ENCODE measurements around the gene NAA16.

NAA16 gene

DNA sequence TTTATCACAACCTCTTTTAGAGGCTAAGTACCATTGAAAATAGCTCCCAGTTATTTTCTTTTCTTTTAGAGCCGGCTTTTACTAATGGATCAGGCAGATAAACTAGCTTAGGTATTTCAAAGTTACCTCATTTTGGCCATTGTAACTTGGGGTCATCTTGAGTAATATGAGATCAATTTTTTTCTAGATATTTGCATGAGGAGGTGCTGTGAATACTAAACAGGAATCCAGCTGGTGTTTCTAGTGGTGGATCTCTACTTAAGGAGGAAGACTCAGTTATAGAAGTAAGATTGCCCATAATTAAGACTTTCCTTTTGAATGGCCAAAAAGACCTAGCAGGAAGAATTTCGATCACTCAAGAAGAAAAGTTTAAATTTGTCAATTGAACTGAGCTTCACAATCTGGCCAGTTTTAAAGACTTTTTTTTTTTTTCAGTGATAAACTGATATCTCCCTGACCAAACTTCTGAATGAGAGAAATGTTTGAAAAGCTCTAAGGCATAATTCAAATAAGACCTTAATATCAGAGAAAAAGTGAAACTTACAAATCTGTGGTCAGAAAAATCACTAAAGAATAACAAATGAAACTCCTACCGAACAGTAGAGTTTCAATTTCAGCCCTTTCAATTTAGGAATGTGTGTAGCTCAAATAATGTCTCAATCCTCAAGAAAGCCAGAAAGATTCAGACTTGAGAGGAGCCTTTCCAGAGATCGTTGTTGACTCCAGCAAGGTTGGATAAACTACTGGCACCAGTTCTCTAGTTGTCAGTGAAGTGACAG is 11.6 kb upstream of the NAA16 start:
- Histone ChIP-seq H3K4me3 (no peak overlapping the region), H3K4me2 (no peak overlapping the region), H3K27ac (no peak overlapping the region), H3K4me1 (no peaks in the 10 kb centered on the region), H3K9ac (no peak overlapping the region), H3K36me3 (no peaks in the 10 kb centered on the region), H3K27me3 (no peaks in the 10 kb centered on the region), H3K9me3 (no peaks in the 10 kb centered on the region), H4K20me1 (no peaks in the 10 kb centered on the region)
- TF ChIP-seq Cebpa-rat (IDR thresholded peaks at IDR 0.05): no peak

GRCh38 chr13:41302743-41303142 is 8.3 kb upstream of the NAA16 start:
- no peak overlapping the region for H3K9ac ChIP-seq
- no peaks in the 10 kb centered on the region for H3K27me3 ChIP-seq
- H3K27ac ChIP-seq: no peak overlapping the region
- no peaks in the 10 kb centered on the region for H4K20me1 ChIP-seq
- H3K4me1 ChIP-seq: no peaks in the 10 kb centered on the region
- no peak overlapping the region for H3K4me2 ChIP-seq
- no peaks in the 10 kb centered on the region for H3K9me3 ChIP-seq
- H3K36me3 ChIP-seq: no peaks in the 10 kb centered on the region
- no peak for TF ChIP-seq Cebpa-rat (IDR thresholded peaks at IDR 0.05)
- no peak overlapping the region for H3K4me3 ChIP-seq

DNA sequence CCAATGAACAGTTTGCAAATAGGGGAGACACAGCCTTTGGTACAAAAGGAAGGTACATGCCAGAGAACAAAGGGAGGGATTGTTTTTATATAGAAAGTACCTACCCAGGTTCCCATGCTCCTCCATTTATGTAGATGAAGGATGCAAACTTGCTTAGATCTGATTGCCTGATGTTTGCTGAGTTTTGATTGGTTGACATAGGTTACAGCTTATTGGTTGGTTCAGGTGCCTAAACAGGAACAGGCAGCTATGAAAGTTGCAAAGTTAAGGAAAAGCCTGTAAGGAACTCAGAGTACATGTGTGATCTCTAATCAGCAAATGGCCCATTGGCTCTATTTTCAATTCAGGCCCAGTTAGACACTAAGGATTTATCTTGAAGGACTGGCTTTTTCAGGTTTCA is 6.5 kb upstream of the NAA16 start:
- no peak overlapping the region for H3K4me2 ChIP-seq
- H3K9me3 ChIP-seq: no peaks in the 10 kb centered on the region
- no peak overlapping the region for H3K4me3 ChIP-seq
- H4K20me1 ChIP-seq: no peaks in the 10 kb centered on the region
- no peak overlapping the region for H3K27ac ChIP-seq
- H3K36me3 ChIP-seq: no peaks in the 10 kb centered on the region
- TF ChIP-seq Cebpa-rat (IDR thresholded peaks at IDR 0.05): no peak
- no peak overlapping the region for H3K9ac ChIP-seq
- H3K4me1 ChIP-seq: no peaks in the 10 kb centered on the region
- H3K27me3 ChIP-seq: no peaks in the 10 kb centered on the region

DNA sequence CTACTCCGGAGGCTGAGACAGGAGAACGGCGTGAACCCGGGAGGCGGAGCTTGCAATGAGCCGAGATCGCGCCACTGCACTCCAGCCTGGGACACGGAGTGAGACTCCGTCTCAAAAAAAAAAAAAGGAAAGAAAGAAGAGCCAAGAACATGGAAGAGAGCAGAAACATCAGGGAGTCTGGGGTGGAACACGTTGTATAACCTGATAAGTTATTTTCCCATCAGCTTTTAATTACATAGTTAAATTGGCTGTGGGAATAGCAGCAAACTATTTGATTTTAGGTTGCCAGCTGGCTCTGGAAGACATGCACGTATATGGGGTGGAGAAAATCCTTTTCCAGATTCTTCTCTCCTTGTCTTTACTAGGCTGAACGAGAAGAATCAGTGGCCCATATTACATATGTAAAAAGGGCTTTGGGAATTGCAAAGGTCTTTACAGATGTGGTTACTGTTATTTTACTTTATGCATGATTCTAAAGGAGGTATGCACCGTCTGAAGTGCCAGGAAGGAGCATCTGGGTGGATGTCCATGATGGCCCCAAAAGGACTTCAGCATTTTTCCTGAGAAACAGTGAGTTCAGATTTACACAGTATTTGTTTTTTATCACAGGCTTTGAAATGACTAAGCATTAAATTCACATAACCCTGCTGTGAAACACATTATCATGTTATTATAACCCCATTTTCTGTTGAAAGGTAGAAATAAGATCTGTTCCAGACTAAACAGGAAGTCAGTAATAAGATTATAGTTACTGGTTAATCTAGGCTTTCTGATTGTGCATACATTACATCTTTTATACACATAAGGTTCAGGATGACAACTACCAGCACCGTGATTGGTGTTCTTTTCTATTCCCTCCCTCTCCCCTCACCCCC is 4.6 kb upstream of the NAA16 start:
- H3K36me3 ChIP-seq: no peaks in the 10 kb centered on the region
- no peak overlapping the region for H3K9ac ChIP-seq
- no peak overlapping the region for H3K4me2 ChIP-seq
- peaks cover 7% of the 10 kb centered on the region; the same call in 1 of the 2 replicates for H3K4me1 ChIP-seq
- no peak overlapping the region for H3K27ac ChIP-seq
- peaks cover 3% of the 10 kb centered on the region; the same call in 1 of the 2 replicates for H4K20me1 ChIP-seq
- no peaks in the 10 kb centered on the region for H3K27me3 ChIP-seq
- H3K9me3 ChIP-seq: no peaks in the 10 kb centered on the region
- no peak overlapping the region for H3K4me3 ChIP-seq
- no peak for TF ChIP-seq Cebpa-rat (IDR thresholded peaks at IDR 0.05)

DNA sequence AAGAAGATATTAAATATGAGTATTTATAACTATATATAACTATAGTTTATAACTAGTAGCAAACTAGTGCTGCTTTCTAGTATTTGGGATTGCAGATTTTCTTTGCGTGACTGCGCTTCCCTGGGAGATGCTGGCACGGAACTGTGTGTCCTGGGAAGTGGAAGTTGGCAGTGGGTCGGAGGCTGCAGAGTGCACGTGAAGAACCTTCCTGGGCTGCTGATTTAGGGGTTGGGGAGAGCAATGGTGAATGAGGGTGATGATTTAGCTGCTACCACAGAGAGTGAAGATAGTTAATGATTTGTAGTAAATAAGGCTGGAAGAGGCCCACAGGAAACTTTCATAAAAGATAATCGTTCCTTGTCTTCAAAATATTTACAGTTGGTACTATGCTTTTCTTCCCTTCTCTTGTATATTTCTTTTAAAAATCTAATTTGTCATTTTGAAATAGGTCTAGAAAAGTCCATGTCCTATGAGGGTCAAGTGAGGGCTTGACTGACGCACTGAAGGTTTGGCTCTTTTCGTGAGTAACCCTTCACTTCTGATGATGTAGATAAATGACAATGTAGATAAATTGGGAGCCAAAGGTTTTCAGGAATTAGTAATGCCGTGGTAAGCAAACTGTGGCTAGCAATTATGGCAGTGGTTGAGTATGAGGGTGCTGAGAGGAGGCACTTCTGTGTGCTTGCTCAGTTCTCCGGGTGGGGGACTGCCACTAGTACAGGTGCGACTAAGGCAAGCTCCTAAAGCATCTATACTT is 3.0 kb upstream of the NAA16 start:
- H3K4me3 ChIP-seq: no peak overlapping the region
- no peaks in the 10 kb centered on the region for H3K27me3 ChIP-seq
- no peak overlapping the region for H3K9ac ChIP-seq
- H3K4me2 ChIP-seq: no peak overlapping the region
- H3K9me3 ChIP-seq: no peaks in the 10 kb centered on the region
- no peaks in the 10 kb centered on the region for H3K36me3 ChIP-seq
- no peak overlapping the region for H3K27ac ChIP-seq
- peaks cover 19% of the 10 kb centered on the region for H4K20me1 ChIP-seq
- H3K4me1 ChIP-seq: peaks cover 15% of the 10 kb centered on the region
- no peak for TF ChIP-seq Cebpa-rat (IDR thresholded peaks at IDR 0.05)

DNA sequence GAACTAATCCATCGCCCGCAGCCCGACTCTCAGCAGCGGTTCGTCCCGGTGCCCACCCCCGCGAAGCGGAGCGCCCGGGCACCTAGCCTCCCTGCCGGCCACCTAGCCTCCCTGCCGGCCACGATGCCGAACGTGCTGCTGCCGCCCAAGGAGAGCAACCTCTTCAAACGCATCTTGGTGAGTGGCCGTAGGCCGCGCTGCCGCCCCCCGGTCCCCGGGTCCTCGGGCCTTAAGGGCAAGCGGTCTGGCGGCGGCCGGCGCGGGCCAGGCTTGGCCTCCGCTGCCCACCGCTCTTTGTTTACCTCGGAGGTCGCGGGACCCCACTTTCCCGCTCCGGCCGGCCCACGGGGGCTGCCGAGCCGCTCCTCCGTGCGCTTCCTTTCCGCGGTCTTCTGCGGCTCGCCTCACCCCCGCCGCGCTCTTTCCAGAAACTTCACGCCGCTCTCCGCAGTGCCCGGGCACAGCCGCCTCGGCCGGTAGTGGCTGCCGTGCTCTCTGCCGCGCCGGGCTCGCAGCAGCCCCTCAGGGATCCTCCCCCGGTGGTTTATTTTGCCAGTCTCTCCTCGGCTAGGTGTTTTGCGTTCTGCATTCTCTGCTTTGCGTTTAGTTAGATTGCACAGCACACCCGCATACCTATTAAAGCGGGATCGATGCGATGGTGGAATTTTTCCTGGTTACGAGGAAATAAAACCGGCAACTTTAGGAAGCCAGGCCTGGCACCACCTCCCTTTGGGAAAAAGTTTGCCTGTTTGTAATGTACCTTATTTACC is 524 bp downstream of the NAA16 start:
- H3K27ac ChIP-seq: peak overlapping the region; percentile 89

DNA sequence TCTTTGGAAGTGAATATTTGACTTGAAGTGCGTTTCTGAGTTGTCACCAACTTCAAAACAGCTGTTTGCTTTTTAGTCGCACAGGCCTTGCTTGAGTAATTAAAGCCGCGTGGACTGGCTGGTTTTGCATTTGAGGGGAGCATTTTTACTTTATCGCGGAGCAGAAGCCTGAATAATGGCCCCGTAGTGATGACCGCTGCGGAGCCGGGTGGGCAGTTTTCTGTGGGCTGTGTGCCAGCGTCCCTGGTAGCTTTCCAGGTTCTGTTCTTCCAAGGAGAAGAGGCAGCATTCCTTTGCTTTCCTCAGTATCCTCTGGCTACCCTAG is 1.1 kb downstream of the NAA16 start:
- Histone ChIP-seq H3K4me1 (peaks cover 41% of the 10 kb centered on the region), H3K27me3 (no peaks in the 10 kb centered on the region), H3K9ac (peak overlapping the region; percentile 93), H3K36me3 (peaks cover 4% of the 10 kb centered on the region; the same call in 1 of the 2 replicates), H3K9me3 (no peaks in the 10 kb centered on the region), H3K4me2 (peak overlapping the region; percentile 89), H3K27ac (peak overlapping the region; percentile 89; the same call in 1 of the 2 replicates), H4K20me1 (peaks cover 60% of the 10 kb centered on the region), H3K4me3 (peak overlapping the region; percentile 97)
- TF ChIP-seq Cebpa-rat (IDR thresholded peaks at IDR 0.05): no peak

More for the DNA sequence above, 524 bp downstream of the NAA16 start:
- Histone ChIP-seq H3K9ac (peak overlapping the region; percentile 93), H3K4me1 (peaks cover 41% of the 10 kb centered on the region), H3K9me3 (no peaks in the 10 kb centered on the region), H3K4me3 (peak overlapping the region; percentile 97), H3K4me2 (peak overlapping the region; percentile 89), H3K27me3 (no peaks in the 10 kb centered on the region), H3K36me3 (peaks cover under 1% of the 10 kb centered on the region; the same call in 1 of the 2 replicates), H4K20me1 (peaks cover 54% of the 10 kb centered on the region)
- TF ChIP-seq Cebpa-rat (IDR thresholded peaks at IDR 0.05): no peak

- no peak for TF ChIP-seq Cebpa-rat (IDR thresholded peaks at IDR 0.05)
- H3K36me3 ChIP-seq: peaks cover 11% of the 10 kb centered on the region
- H3K4me2 ChIP-seq: peak overlapping the region; percentile 89
- H3K27ac ChIP-seq: no peak overlapping the region
- peak overlapping the region; percentile 97; the same call in 1 of the 2 replicates for H3K4me3 ChIP-seq
- peaks cover 41% of the 10 kb centered on the region for H3K4me1 ChIP-seq
- H3K9ac ChIP-seq: no peak overlapping the region
- no peaks in the 10 kb centered on the region for H3K9me3 ChIP-seq
- H3K27me3 ChIP-seq: no peaks in the 10 kb centered on the region
- H4K20me1 ChIP-seq: peaks cover 70% of the 10 kb centered on the region
Measured at GRCh38 chr13:41313117-41313516, 2.0 kb downstream of the NAA16 start.

- H3K4me3 ChIP-seq: no peak overlapping the region
- no peak for TF ChIP-seq Cebpa-rat (IDR thresholded peaks at IDR 0.05)
- H3K36me3 ChIP-seq: peaks cover 14% of the 10 kb centered on the region
- peaks cover 41% of the 10 kb centered on the region for H3K4me1 ChIP-seq
- H3K4me2 ChIP-seq: peak overlapping the region; percentile 89
- H4K20me1 ChIP-seq: peaks cover 76% of the 10 kb centered on the region
- no peaks in the 10 kb centered on the region for H3K9me3 ChIP-seq
- H3K27me3 ChIP-seq: no peaks in the 10 kb centered on the region
- no peak overlapping the region for H3K9ac ChIP-seq
- H3K27ac ChIP-seq: no peak overlapping the region
Measured at GRCh38 chr13:41313659-41314197, 2.7 kb downstream of the NAA16 start.

Measured in BLaER1 (cell line).